ENCODE results near the gene RAD51B. TPM values are rescaled to one million over a fixed set of nuclear protein-coding genes. Genes with fewer than 3 reads are reported as not detected.

RAD51B gene
- total RNA-seq, 1 donor from 2014 or later, result 25.1 TPM

GRCh38 chr14:68442828-68443629, 623.5 kb downstream of the RAD51B start:
- Mint-ChIP-seq H3K4me3 (ENCODE audit: low read depth) (no peak overlapping the region), H3K36me3 (ENCODE audit: low read depth) (no peaks in the 10 kb centered on the region), H3K27me3 (ENCODE audit: low read depth) (no peaks in the 10 kb centered on the region), H3K9me3 (no peaks in the 10 kb centered on the region), H3K27ac (no peak overlapping the region), H3K4me1 (ENCODE audit: low read depth) (no peaks in the 10 kb centered on the region)
- intact Hi-C loops (cut with micrococcal nuclease), result no loop called here
- no peak for DNase-seq (ENCODE audit: low spot score)

GRCh38 chr14:68444449-68445168, 625.0 kb downstream of the RAD51B start:
- no peak for DNase-seq (ENCODE audit: low spot score)
- Mint-ChIP-seq H3K36me3 (ENCODE audit: low read depth) (no peaks in the 10 kb centered on the region), H3K27ac (no peak overlapping the region), H3K27me3 (ENCODE audit: low read depth) (no peaks in the 10 kb centered on the region), H3K4me3 (ENCODE audit: low read depth) (no peak overlapping the region), H3K9me3 (no peaks in the 10 kb centered on the region), H3K4me1 (ENCODE audit: low read depth) (no peaks in the 10 kb centered on the region)
- intact Hi-C loops (cut with micrococcal nuclease), result no loop called here

GRCh38 chr14:68446243-68447040, 626.9 kb downstream of the RAD51B start:
- no peak overlapping the region for H3K27ac Mint-ChIP-seq
- no peak for DNase-seq (ENCODE audit: low spot score)
- H3K9me3 Mint-ChIP-seq, result no peaks in the 10 kb centered on the region
- H3K4me3 Mint-ChIP-seq (ENCODE audit: low read depth), result no peak overlapping the region
- no peaks in the 10 kb centered on the region for H3K36me3 Mint-ChIP-seq (ENCODE audit: low read depth)
- intact Hi-C loops (cut with micrococcal nuclease), result no loop called here
- no peaks in the 10 kb centered on the region for H3K4me1 Mint-ChIP-seq (ENCODE audit: low read depth)
- H3K27me3 Mint-ChIP-seq (ENCODE audit: low read depth), result no peaks in the 10 kb centered on the region

DNA sequence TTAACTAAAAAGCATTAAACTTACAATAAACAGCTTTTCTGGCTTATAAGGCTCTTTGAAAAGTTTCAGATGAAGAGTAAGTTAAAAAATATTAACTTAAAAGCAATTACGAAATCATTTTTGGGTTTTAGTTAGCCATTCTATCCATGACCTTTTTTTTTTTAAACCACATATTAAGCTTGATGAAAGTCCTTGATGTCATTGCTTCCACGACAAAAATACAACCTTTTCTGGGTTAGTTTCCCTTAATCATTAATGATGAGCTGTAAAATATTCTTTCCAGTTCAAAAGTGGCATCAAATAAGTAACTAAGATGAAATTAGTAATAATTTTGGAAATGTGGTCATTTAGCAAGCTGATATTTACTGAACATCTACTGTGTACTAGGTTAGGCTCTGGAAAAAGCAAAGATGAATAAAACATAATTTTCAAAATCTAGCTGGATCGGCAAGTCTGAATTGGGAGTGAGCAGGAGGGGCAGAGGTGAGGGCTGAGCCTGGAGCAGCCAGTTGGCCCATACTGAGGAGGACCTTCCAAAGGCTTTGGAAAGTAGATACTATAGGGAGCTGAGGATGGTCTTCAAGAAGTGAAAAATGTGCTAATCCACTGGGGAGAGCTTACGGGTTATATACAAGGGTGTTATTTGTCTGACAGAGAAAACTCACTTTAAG, 628.1 kb downstream of the RAD51B start:
- no peak overlapping the region for H3K27ac Mint-ChIP-seq
- no peak for DNase-seq (ENCODE audit: low spot score)
- H3K4me1 Mint-ChIP-seq (ENCODE audit: low read depth), result no peaks in the 10 kb centered on the region
- no peak overlapping the region for H3K4me3 Mint-ChIP-seq (ENCODE audit: low read depth)
- intact Hi-C loops (cut with micrococcal nuclease), result no loop called here
- H3K36me3 Mint-ChIP-seq (ENCODE audit: low read depth), result no peaks in the 10 kb centered on the region
- no peaks in the 10 kb centered on the region for H3K9me3 Mint-ChIP-seq
- H3K27me3 Mint-ChIP-seq (ENCODE audit: low read depth), result no peaks in the 10 kb centered on the region

- no peaks in the 10 kb centered on the region for H3K9me3 Mint-ChIP-seq
- no peaks in the 10 kb centered on the region for H3K4me1 Mint-ChIP-seq (ENCODE audit: low read depth)
- H3K27me3 Mint-ChIP-seq (ENCODE audit: low read depth), result no peaks in the 10 kb centered on the region
- intact Hi-C loops (cut with micrococcal nuclease), result no loop called here
- no peak for DNase-seq (ENCODE audit: low spot score)
- no peak overlapping the region for H3K4me3 Mint-ChIP-seq (ENCODE audit: low read depth)
- H3K36me3 Mint-ChIP-seq (ENCODE audit: low read depth), result no peaks in the 10 kb centered on the region
- H3K27ac Mint-ChIP-seq, result no peak overlapping the region
Measured at GRCh38 chr14:68448252-68448902, 628.8 kb downstream of the RAD51B start.

GRCh38 chr14:68449561-68450181, 630.1 kb downstream of the RAD51B start:
- H3K36me3 Mint-ChIP-seq (ENCODE audit: low read depth), result peaks cover 2% of the 10 kb centered on the region
- no peak overlapping the region for H3K4me3 Mint-ChIP-seq (ENCODE audit: low read depth)
- no peaks in the 10 kb centered on the region for H3K27me3 Mint-ChIP-seq (ENCODE audit: low read depth)
- H3K27ac Mint-ChIP-seq, result no peak overlapping the region
- DNase-seq (ENCODE audit: low spot score), result no peak
- H3K9me3 Mint-ChIP-seq, result no peaks in the 10 kb centered on the region
- intact Hi-C loops (cut with micrococcal nuclease), result no loop called here
- no peaks in the 10 kb centered on the region for H3K4me1 Mint-ChIP-seq (ENCODE audit: low read depth)

- H3K36me3 Mint-ChIP-seq (ENCODE audit: low read depth), result peaks cover 3% of the 10 kb centered on the region
- H3K27me3 Mint-ChIP-seq (ENCODE audit: low read depth), result no peaks in the 10 kb centered on the region
- H3K9me3 Mint-ChIP-seq, result no peaks in the 10 kb centered on the region
- H3K4me1 Mint-ChIP-seq (ENCODE audit: low read depth), result no peaks in the 10 kb centered on the region
- no peak for DNase-seq (ENCODE audit: low spot score)
- intact Hi-C loops (cut with micrococcal nuclease), result no loop called here
- H3K4me3 Mint-ChIP-seq (ENCODE audit: low read depth), result no peak overlapping the region
- no peak overlapping the region for H3K27ac Mint-ChIP-seq
Measured at GRCh38 chr14:68450391-68451120, 631.0 kb downstream of the RAD51B start.

- Mint-ChIP-seq H3K4me1 (ENCODE audit: low read depth) (no peaks in the 10 kb centered on the region), H3K27me3 (ENCODE audit: low read depth) (no peaks in the 10 kb centered on the region), H3K36me3 (ENCODE audit: low read depth) (peaks cover 3% of the 10 kb centered on the region), H3K4me3 (ENCODE audit: low read depth) (no peak overlapping the region), H3K9me3 (peaks cover 5% of the 10 kb centered on the region), H3K27ac (no peak overlapping the region)
- DNase-seq (ENCODE audit: low spot score), result no peak
- intact Hi-C loops (cut with micrococcal nuclease), result no loop called here
Measured at GRCh38 chr14:68451696-68452373, 632.3 kb downstream of the RAD51B start.

- Mint-ChIP-seq H3K36me3 (ENCODE audit: low read depth) (peaks cover 3% of the 10 kb centered on the region), H3K4me3 (ENCODE audit: low read depth) (no peak overlapping the region), H3K4me1 (ENCODE audit: low read depth) (no peaks in the 10 kb centered on the region), H3K27ac (no peak overlapping the region), H3K9me3 (peaks cover 5% of the 10 kb centered on the region), H3K27me3 (ENCODE audit: low read depth) (no peaks in the 10 kb centered on the region)
- no peak for DNase-seq (ENCODE audit: low spot score)
- intact Hi-C loops (cut with micrococcal nuclease), result no loop called here
Measured at GRCh38 chr14:68458253-68458652, 638.7 kb downstream of the RAD51B start.

DNA sequence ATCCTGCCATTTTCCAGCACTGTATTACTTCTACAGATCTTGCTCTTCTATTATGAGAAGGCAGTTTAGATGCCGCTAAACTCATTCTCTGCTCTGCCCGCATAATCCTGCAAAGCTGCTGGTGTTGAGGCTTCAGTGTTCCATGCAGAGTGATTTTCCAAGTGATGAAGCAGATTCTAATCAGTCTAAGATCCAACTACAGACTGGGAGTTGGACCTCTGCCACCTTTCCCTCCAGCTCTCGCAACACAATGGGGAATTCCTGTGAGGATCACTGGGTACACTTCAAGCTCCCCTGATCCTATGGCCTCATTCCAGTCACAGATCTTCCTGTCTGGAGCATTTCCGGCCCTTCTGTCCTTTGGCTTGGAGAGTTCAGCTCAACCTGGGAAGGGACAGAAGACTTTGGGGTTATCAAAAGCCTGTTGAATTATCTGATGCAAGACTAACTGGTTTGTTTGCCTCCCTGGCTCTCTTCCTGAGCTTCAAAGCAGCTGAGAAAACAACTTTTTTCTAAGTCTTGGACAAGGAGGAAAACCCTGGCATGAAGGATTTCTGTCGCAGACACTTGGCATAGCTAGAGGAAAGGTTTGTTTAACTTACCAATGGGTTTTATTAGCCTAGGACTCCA, 639.4 kb downstream of the RAD51B start:
- Mint-ChIP-seq H3K4me1 (ENCODE audit: low read depth) (peaks cover 4% of the 10 kb centered on the region), H3K27me3 (ENCODE audit: low read depth) (no peaks in the 10 kb centered on the region), H3K27ac (no peak overlapping the region), H3K9me3 (peaks cover 5% of the 10 kb centered on the region), H3K4me3 (ENCODE audit: low read depth) (no peak overlapping the region), H3K36me3 (ENCODE audit: low read depth) (peaks cover 3% of the 10 kb centered on the region)
- intact Hi-C loops (cut with micrococcal nuclease), result no loop called here
- DNase-seq (ENCODE audit: low spot score), result no peak

Measured in activated T-helper 2 cell treated with anti-CD3 and anti-CD28 coated beads, Interferon-gamma antibody, Interleukin-2, Interleukin-4, amounts not matched to agents 10 μg/mL and 5 μg/mL and 100 μg/mL, durations not matched to agents 14 hours and 24 hours and 36 hours (primary cell).